ENCODE results near the gene PPM1J. TPM values are rescaled to one million over a fixed set of nuclear protein-coding genes. Genes with fewer than 3 reads are reported as not detected.
A peak's percentile ranks its signal among the peaks of the same experiment; 100 is the strongest.

The PPM1J gene
- total RNA-seq, 2 donors from 2014 or later, result 0.66 to 2.3 TPM

- Histone ChIP-seq H3K27me3 (no peaks in the 10 kb centered on the region), H3K9me3 (no peaks in the 10 kb centered on the region), H3K4me1 (peaks cover 18% of the 10 kb centered on the region), H3K4me3 (no peak overlapping the region), H3K27ac (no peak overlapping the region), H3K36me3 (replicated peaks in 1 of 2; ENCODE audit: insufficient read depth in 1 of 2, low read depth in 2 of 2) (no peaks in the 10 kb centered on the region)
- no peak for ATAC-seq
- no peak for DNase-seq
- intact Hi-C loops (cut with DNase I), result loop anchor here (5.0 to 10.0 kb wide), 2 partner anchors 82 to 344 kb away; no protein-coding TSS in a partner anchor
- WGBS, 2 donors, result 38 to 40% methylated on average over 3 of the region's 3 CpGs
- TF ChIP-seq POLR2A (IDR thresholded peaks at IDR 0.05) (no peak), CTCF (IDR thresholded peaks at IDR 0.05) (no peak)
These were observed 5.7 kb upstream of the PPM1J start for GRCh38 chr1:112720800-112721199.

DNA sequence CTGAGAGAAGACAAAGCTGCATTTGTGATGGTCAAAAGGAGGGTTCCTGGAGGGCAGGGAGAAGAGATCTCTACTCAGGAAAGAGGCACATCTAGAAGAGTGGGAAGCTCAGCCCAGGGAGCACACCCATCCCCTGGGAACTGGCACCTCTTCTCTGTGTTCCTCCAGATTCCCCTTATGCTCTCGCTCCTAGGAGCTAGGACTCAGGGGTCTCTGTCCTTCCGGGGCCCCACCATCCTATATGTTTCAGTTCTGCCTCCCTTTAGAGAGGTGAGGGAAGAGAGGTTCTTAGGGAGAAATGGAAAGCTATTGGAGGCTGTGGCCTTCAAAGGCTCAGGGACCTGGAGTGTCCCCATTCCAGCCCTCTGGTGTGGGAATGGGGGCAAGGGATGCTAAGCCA, 4.6 kb upstream of the PPM1J start:
- TF ChIP-seq CTCF (IDR thresholded peaks at IDR 0.05), result no peak
- TF ChIP-seq POLR2A (IDR thresholded peaks at IDR 0.05), result no peak
- DNase-seq, result no peak
- Histone ChIP-seq H3K27me3 (no peaks in the 10 kb centered on the region), H3K36me3 (replicated peaks in 1 of 2; ENCODE audit: insufficient read depth in 1 of 2, low read depth in 2 of 2) (no peaks in the 10 kb centered on the region), H3K4me3 (no peak overlapping the region), H3K9me3 (no peaks in the 10 kb centered on the region), H3K4me1 (peaks cover 24% of the 10 kb centered on the region), H3K27ac (no peak overlapping the region)
- intact Hi-C loops (cut with DNase I), result loop anchor here (5.0 to 10.0 kb wide), 3 partner anchors 83 to 345 kb away; no protein-coding TSS in a partner anchor
- 82 to 95% methylated on average over 2 of the region's 2 CpGs for WGBS, 2 donors
- ATAC-seq, result no peak

GRCh38 chr1:112718691-112719418, 3.7 kb upstream of the PPM1J start:
- Histone ChIP-seq H3K27ac (no peak overlapping the region), H3K27me3 (no peaks in the 10 kb centered on the region), H3K4me1 (peaks cover 32% of the 10 kb centered on the region), H3K9me3 (no peaks in the 10 kb centered on the region), H3K4me3 (no peak overlapping the region), H3K36me3 (replicated peaks in 1 of 2; ENCODE audit: insufficient read depth in 1 of 2, low read depth in 2 of 2) (no peaks in the 10 kb centered on the region)
- TF ChIP-seq POLR2A (IDR thresholded peaks at IDR 0.05) (no peak), CTCF (IDR thresholded peaks at IDR 0.05) (peak; percentile 65 to 94 (median 85))
- ATAC-seq (no peak), DNase-seq (peak; percentile 74 to 83 (median 82))
- 17 to 43% methylated on average over 17 to 44 of the region's 44 CpGs for WGBS, 2 donors
- intact Hi-C loops (cut with DNase I), result loop anchor here (10.0 kb wide), 1 partner anchor 326 kb away; no protein-coding TSS in a partner anchor

DNA sequence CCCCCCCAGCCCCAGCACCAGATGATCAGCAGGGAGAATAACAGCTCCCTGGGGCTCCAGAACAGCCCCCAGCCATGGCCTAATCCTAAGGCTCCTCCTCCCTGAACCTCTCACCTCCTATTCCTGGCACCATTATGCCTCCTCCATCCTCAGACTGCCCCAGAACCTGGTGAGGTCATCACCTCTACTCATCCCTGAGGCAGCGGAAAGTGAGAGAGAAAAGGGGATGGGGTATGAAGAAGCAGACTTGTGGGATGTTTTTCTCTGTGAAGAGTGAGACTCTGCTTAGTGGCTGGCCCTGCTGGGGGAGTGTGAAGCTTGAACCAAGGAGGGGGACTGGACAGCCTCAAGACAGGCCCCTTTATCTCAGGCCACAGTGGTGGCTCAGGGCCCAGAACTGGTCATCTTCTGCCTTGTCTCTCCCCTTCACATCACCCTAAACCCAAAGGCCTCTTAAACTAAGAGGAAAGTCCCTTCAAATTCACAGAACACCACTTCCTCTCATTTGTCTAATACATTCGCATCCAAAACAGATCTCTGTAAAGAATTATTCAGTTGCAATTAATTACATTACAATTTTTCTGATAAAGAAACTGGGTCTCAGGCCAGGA, 2.2 kb upstream of the PPM1J start:
- whole genome bisulfite sequencing, 2 donors, result 69 to 87% methylated on average over 2 of the region's 2 CpGs
- Histone ChIP-seq H3K27me3 (no peaks in the 10 kb centered on the region), H3K27ac (no peak overlapping the region), H3K9me3 (no peaks in the 10 kb centered on the region), H3K4me3 (no peak overlapping the region), H3K4me1 (peaks cover 37% of the 10 kb centered on the region), H3K36me3 (replicated peaks in 1 of 2; ENCODE audit: insufficient read depth in 1 of 2, low read depth in 2 of 2) (no peaks in the 10 kb centered on the region)
- TF ChIP-seq CTCF (IDR thresholded peaks at IDR 0.05) (no peak), POLR2A (IDR thresholded peaks at IDR 0.05) (no peak)
- DNase-seq (no peak), ATAC-seq (no peak)
- intact Hi-C loops (cut with DNase I), result loop anchor here (10.0 kb wide), 1 partner anchor 327 kb away; no protein-coding TSS in a partner anchor

Data from body of pancreas (tissue), 4 donors.